HG02610 (cell line): ENCODE results near the gene DPY19L3.
"Not testable (repeated sequence)": the region's sequence is repeated elsewhere in the genome, so short reads cannot be mapped to it uniquely, and the experiment has no call there.

Source experiments
- ATAC-seq: cut with Tn5 transposase; IDR thresholded peaks from one replicate; pipeline ENCODE4 v1.9.1; 2021; ENCODE audit warnings: mild to moderate bottlenecking, moderate library complexity; ENCODE audit not compliant: unreplicated experiment

DPY19L3 gene

GRCh38 chr19:32405431-32406160 is at the start of gene DPY19L3:
DPY19L3 (plus strand) TSS chr19:32405770; CDS start chr19:32408254, 2,484 bp downstream.
- ATAC-seq, result peak; percentile 98

GRCh38 chr19:32357720-32358119 is 47.9 kb upstream of the DPY19L3 start:
- ATAC-seq, result no peak

GRCh38 chr19:32358321-32358720 is 47.2 kb upstream of the DPY19L3 start:
- no peak for ATAC-seq

GRCh38 chr19:32359581-32359980 is 46.0 kb upstream of the DPY19L3 start:
- ATAC-seq, result no peak

- ATAC-seq, result no peak
Measured at GRCh38 chr19:32361574-32362317, 43.8 kb upstream of the DPY19L3 start.

- ATAC-seq, result no peak
Measured at GRCh38 chr19:32362318-32362691, 43.3 kb upstream of the DPY19L3 start.

- ATAC-seq, result no peak
Measured at GRCh38 chr19:32363175-32363574, 42.4 kb upstream of the DPY19L3 start.

- no peak for ATAC-seq
Measured at GRCh38 chr19:32363632-32364031, 41.9 kb upstream of the DPY19L3 start.

GRCh38 chr19:32364040-32364439 is 41.5 kb upstream of the DPY19L3 start:
- no peak for ATAC-seq

- no peak for ATAC-seq
Measured at GRCh38 chr19:32367063-32367462, 38.5 kb upstream of the DPY19L3 start.

- no peak for ATAC-seq
Measured at GRCh38 chr19:32367948-32368536, 37.5 kb upstream of the DPY19L3 start.

GRCh38 chr19:32368787-32369186 is 36.8 kb upstream of the DPY19L3 start:
- ATAC-seq, result no peak

- ATAC-seq, result no peak
Measured at GRCh38 chr19:32372726-32373517, 32.6 kb upstream of the DPY19L3 start.

GRCh38 chr19:32373585-32374295 is 31.8 kb upstream of the DPY19L3 start:
- ATAC-seq, result no peak

GRCh38 chr19:32374362-32374761 is 31.2 kb upstream of the DPY19L3 start:
- not testable (repeated sequence) for ATAC-seq

GRCh38 chr19:32377088-32377487 is 28.5 kb upstream of the DPY19L3 start:
- ATAC-seq, result not testable (repeated sequence)

- no peak for ATAC-seq
Measured at GRCh38 chr19:32380269-32380668, 25.3 kb upstream of the DPY19L3 start.

GRCh38 chr19:32387701-32388392 is 17.7 kb upstream of the DPY19L3 start:
- no peak for ATAC-seq

- ATAC-seq, result no peak
Measured at GRCh38 chr19:32388393-32388855, 17.1 kb upstream of the DPY19L3 start.

- no peak for ATAC-seq
Measured at GRCh38 chr19:32392901-32393300, 12.7 kb upstream of the DPY19L3 start.
